Activated CD4-positive, alpha-beta T cell treated with anti-CD3 and anti-CD28 coated beads, Interleukin-2, amount 50 U/mL, for 48 hours (primary cell): ENCODE measurements around the gene EHD1.

ENCODE experiments used
- DNase-seq, 2 experiments: peaks; one replicate each; pipeline ENCODE4 v3.0.0-alpha.2; 2020

The EHD1 gene

GRCh38 chr11:64888729-64889511, 10.5 kb upstream of the EHD1 start:
- no peak for DNase-seq

DNA sequence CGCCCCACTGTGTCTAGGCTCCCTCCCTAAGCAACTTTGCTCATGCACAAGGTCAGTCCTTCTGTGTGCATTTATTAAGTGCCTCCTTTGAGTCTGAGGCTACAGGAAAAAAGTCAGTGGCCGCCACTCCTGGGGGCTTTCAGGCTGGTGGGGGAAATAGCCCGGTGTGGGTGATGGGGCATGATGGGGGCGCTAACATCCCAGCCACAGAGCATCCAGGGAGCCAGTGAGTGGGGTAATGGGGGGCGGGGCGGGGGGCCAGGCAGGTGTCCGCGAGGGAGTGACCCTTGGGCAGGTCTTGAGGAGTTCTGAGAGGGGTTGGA, 9.9 kb upstream of the EHD1 start:
- DNase-seq: no peak

DNA sequence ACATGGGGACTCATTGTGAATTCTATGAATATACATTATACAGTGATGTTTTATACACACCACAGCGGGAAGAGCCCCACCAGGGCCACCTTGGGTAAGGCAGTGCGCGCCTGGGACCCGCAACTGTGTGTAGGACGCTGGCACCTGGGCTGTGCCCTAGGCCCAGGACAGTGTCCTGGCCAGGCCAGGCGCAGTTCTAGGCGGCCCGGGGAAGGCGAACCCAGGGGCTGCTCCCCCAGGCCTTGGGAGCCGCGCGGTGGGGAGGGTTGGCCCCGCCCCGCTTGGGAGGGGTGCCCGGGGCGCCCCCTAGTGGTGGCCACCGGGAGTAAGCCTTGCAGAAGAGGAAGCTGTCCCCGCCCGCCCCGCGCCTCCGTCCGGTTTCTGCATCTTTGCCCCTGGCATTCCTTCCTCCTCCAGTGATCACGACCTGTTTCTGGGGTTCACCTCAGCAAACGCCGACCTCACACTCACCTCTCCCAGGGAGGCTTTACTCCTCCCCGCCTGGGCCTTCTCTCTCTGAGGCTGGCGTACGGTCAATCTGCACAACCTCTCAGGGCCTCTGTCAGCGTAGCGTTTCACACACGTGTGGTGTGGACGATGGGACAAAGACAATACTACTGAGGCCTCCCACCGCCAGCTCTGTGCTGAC, 9.5 kb upstream of the EHD1 start:
- DNase-seq: peak; percentile 86 to 89

GRCh38 chr11:64887234-64887756, 8.9 kb upstream of the EHD1 start:
- no peak for DNase-seq

GRCh38 chr11:64885367-64886286, 7.2 kb upstream of the EHD1 start:
- peak in 1 of 2 experiments; percentile 48 for DNase-seq

DNA sequence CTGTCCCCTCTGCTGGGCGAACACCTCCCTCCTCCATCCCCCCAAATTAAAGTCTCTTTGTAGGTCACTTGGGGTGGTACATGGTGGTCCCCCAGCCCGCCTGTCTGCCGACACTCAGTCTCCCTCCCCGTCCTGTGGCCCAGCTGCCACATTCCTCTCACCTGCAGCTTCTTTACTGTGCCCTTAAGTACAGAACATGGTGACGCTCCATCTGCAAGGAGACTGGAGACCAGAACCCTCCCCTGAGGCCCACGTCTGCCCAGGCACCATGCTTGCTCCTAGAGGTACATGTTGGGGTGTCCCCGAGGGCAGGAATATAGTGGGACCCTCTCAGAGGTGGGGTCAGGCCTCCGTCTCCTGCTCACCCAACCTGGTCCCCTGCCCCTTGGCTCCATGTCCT, 5.6 kb upstream of the EHD1 start:
- DNase-seq: no peak

GRCh38 chr11:64883575-64883974, 5.2 kb upstream of the EHD1 start:
- DNase-seq: no peak

DNA sequence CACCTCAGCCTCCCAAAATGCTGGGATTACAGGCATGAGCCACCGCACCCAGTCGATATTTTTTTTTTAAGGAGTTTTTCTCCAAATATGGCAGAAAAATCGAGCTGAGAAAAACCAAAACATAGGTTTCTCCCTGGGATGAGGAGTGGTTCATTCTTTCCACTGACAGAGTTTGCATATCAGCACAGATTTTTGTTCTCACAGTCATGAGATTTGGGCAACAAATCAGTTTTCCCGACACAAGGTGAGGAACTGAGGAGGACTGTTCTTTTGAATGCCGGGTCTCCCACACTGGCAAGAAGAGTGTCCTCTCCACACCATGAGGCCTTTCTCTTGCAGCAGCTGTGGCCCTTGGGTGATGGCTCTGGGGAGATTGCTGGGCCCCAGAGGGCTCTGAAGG, 3.8 kb upstream of the EHD1 start:
- no peak for DNase-seq

DNA sequence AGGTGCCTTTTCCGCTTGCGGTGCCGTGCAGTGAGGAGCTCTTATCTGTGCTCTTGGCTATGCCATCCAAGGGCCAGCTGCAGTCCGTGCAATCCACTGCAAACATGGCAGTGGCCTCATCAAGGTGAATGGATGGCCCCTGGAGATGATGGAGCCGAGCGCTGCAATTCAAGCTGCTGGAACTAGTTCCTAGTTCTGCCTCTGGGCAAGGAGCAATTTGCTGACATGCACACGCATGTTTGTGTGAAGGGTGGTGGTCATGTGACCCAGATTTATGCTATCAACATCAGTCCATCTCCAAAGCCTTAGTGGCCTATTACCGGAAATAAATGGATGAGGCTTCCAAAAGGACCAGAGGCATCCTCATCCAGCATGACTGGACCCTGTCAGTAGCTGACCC, 3.1 kb upstream of the EHD1 start:
- no peak for DNase-seq

DNA sequence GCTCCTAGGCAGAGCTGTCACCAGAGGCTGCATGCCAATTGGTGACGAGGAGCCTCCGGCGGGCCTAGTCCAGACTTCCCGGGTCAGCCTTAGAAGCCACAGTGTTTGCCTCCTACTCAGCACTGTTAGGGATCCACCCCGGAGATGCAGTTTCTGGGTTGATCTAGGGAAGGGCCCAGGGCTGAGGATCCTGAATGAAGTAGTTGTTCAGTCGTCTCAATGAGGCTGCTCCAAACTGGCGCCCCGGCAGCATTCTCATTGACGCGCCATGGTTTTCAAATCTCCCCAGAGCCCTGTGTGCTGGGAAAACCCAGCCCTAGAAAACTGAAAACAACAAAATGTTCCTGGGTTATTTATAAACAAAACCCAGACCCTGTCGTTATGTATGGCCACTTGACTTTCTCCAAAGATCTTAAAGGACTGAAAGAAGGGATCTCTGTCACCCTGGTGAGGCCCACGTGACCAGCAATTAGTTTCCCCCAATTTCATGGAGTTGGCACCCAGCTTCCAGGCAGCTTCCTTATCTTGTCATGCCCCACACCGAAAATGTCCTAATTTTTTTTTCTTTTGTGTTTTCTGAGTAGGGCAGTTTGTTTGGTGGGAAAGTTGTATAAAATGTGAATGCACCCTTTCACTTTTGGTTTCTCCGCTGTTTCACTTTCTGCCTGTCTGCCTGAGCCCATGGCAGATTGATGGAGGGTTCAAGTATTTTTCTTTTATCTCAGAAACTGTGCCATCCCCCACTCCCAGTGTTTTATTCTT, 2.0 kb upstream of the EHD1 start:
- DNase-seq: no peak

DNA sequence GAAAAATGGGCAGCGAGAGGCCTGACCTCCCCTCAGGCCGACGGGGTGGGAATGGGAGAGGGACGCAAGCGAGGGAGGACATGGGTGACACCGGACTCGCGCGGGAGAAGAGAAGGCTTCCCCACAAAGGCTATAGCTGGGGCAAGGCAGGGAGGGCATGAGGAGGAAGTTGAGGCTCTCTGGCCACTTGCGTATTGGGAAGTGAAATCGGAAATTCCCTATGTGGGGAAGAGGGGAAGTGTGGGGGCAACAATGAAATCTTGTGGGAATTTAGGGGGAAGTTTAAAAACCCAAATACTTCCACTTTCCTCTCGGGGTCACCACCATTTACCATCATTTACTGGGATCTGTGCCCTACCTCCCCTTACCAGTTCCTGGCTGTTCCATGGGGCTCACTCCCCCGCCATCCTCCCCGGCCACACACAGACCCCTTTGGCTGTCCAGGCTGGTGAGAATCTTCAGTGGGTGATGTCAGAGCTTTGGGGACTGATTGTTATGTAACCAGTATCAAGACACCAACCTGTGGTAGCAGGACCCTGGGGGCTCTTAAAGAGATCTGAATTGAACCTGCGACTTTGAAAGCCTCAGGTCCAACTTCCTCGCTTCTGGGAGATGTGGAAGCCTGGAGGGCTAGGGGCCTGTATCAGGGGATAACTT, 951 bp upstream of the EHD1 start:
- no peak for DNase-seq

DNA sequence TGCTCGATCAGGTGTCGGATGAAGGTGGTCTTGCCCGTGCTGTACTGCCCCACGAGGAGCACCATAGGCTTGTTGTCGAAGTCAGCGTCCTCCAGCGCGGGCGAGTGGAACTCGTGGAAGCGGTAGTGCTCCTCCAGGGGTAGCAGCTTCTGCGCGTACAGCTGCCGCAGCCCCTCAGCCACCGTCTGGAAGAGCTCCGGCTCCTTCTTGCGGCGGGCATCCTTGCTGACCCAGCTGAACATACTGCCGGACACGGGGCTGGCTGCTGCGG, 263 bp downstream of the EHD1 start:
- no peak for DNase-seq

GRCh38 chr11:64877390-64878222, 815 bp downstream of the EHD1 start:
- peak; percentile 55 to 63 for DNase-seq

- DNase-seq: no peak
These were observed 1.5 kb downstream of the EHD1 start for GRCh38 chr11:64876835-64877341.

DNA sequence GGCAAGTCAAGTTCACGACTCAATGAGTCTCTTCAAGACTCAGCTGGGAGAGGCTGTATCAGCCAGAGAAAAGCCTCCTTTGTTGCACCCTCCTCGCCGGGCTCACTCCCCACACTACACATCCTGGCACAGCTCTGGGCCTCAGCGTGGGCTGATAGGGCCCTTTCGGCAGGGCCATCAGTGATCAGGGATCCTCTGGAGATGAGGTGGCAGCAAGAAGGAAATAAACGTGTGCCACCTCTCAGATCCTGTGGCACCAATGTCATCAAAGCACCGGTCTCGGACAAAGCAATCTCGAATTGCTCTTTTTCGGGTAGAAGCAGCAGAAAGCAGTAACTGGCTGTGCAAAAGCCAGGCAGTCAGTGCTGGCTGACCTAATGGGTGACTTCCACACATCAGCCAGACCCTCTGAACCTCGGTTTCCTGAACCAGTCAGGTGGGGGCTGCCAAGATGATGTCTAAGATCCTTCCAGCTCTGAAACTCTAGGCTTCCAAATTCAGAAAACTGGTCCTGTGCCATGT, 2.1 kb downstream of the EHD1 start:
- DNase-seq: peak; percentile 65 to 72

- no peak for DNase-seq
These were observed 2.8 kb downstream of the EHD1 start for GRCh38 chr11:64875369-64876228.

DNA sequence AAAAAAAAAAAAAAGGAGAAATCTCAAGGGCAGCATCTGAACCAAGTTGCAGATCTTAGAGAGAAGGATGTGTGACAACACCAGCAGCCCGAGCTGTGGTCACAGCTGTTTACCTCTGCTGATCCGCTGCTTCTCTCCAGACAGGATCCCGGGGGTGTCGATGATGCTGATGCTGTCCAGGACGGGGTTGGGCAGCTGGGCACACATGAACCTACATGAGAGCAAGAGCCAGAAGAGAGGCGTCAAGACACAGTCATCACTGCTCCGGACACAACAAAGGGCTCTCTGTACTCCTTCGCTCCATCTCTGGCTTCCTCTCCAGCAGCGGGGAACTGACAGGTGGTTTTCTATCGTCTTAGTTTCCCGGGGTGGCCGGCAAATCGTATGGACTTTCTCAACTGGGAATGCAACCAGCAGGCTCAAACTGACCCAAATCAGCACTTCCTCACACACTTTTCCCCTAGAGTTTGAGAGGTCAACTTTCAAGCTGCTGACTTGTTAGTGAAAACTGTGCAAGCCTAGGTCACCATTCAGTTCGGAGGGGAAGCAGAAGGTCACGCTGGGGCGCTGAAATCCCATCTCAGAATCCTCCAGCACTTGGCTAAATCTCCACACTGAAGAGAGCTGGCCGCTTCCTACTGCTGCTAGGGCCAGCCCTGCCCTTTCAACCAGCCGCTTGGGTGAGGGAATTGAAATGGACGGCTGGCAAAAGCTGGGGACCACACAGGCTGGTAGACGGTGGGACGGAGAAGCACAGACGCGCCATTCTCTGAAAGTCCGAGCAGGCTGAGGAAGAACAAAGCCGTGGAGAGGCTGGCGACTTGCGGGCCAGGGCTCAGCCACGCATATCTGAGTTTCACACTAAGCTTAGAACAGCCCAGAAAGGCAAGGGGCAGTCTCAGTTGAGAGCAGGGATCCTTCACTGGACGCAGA, 3.8 kb downstream of the EHD1 start:
- DNase-seq: no peak

GRCh38 chr11:64872790-64873488, 5.5 kb downstream of the EHD1 start:
- DNase-seq: no peak
